VCaP (cell line): ENCODE data around the gene CNTNAP5.

Experiments used
- H3K27ac ChIP-seq: fragments of 450-650 bp; 2 replicates; pipeline ENCODE4 v1.5.1; 2017
- TF ChIP-seq, protein P1 (sequence below): fragments of 450-650 bp; conservative IDR thresholded peaks from 2 replicates; pipeline ENCODE4 v1.5.1; 2017; ENCODE audit warnings: mild to moderate bottlenecking, moderate library complexity

CNTNAP5 gene

GRCh38 chr2:124316881-124317605 is 292.0 kb downstream of the CNTNAP5 start:
- TF ChIP-seq, protein P1, sequence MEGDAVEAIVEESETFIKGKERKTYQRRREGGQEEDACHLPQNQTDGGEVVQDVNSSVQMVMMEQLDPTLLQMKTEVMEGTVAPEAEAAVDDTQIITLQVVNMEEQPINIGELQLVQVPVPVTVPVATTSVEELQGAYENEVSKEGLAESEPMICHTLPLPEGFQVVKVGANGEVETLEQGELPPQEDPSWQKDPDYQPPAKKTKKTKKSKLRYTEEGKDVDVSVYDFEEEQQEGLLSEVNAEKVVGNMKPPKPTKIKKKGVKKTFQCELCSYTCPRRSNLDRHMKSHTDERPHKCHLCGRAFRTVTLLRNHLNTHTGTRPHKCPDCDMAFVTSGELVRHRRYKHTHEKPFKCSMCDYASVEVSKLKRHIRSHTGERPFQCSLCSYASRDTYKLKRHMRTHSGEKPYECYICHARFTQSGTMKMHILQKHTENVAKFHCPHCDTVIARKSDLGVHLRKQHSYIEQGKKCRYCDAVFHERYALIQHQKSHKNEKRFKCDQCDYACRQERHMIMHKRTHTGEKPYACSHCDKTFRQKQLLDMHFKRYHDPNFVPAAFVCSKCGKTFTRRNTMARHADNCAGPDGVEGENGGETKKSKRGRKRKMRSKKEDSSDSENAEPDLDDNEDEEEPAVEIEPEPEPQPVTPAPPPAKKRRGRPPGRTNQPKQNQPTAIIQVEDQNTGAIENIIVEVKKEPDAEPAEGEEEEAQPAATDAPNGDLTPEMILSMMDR = no peak
- no peak overlapping the region for H3K27ac ChIP-seq

GRCh38 chr2:124317628-124318027 is 292.5 kb downstream of the CNTNAP5 start:
- TF ChIP-seq, protein P1 = no peak

DNA sequence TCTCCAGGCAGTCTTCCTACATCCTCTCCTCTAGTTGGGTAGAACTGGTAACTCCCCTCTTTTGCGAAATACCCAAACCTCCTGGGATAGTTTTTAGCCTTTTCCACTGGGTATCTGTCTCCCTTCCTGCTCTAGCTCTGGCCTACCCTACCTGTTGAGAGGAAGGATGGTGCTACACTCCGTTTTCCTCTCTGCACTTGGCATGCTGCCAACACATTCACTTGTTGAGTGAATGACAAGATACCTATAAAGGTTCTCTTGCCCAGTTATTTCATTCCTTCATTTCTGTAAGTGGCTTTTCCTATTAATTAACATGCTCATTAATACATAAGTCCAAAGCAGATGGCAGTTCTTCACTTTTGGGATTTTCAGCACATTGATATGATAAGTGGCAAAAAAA is 293.8 kb downstream of the CNTNAP5 start:
- H3K27ac ChIP-seq = no peak overlapping the region
- TF ChIP-seq, protein P1 = no peak

More at GRCh38 chr2:124317628-124318027, 292.5 kb downstream of the CNTNAP5 start:
- H3K27ac ChIP-seq = no peak overlapping the region

- TF ChIP-seq, protein P1 = no peak
Measured at GRCh38 chr2:124319577-124319976, 294.5 kb downstream of the CNTNAP5 start.

DNA sequence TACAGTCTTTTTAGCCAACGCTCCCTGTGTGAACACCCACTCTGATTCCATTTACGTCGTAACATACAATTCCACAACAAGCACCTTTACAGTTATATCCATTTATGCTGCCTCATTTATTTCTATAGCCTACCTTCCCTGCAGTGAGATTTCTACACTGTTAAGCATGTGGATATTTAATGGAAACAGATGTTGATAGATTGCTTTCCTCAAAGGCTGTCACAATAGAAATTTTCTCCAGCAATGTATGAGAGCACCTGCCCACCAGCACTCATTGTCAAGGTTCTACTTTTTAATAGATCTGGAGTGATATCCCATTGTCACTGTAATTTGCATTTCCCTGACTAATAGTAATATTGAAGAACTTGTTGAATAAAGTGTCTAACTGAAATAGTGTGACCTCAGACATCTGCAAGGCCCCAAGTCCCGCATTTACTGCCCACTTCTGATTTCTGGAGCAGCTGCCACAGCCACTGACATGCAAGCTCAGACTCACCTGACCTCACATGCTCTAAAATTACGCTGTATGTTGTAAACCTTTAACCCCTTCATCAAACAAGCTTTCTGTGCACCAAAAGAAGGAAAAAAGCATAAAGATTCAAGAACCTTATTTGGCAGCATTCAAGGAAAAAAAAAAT is 295.1 kb downstream of the CNTNAP5 start:
- no peak overlapping the region for H3K27ac ChIP-seq
- TF ChIP-seq, protein P1 = no peak

More at GRCh38 chr2:124319577-124319976, 294.5 kb downstream of the CNTNAP5 start:
- H3K27ac ChIP-seq = no peak overlapping the region

DNA sequence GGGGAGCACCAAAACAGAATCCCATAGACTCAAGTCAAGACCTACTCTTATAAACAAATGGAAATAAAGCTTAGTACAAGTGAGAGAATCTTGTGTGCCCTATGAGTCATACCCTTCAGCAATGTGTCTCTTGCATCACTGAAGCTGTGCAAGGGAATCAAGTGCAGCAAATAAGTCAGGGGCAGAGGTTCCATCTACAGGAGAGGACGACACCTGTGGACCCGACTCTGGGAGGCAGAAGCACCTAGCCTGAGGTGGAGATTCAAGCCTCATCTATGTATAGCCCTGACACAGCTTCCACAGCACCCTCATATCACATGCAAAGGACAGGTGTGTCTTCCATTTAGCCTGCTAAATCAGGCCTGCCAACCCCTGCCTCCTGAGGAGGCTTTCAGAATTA is 298.2 kb downstream of the CNTNAP5 start:
- TF ChIP-seq, protein P1 = no peak
- H3K27ac ChIP-seq = no peak overlapping the region

- TF ChIP-seq, protein P1 = peak; percentile 40
- no peak overlapping the region for H3K27ac ChIP-seq
Measured at GRCh38 chr2:124325667-124326440, 300.8 kb downstream of the CNTNAP5 start.
